HG03565 (cell line): ENCODE measurements around the gene CUL7.
A peak's percentile ranks its signal among the peaks of the same experiment; 100 is the strongest.

Source experiments
- ATAC-seq: cut with Tn5 transposase; IDR thresholded peaks from one replicate; pipeline ENCODE4 v1.9.1; 2021; ENCODE audit warnings: mild to moderate bottlenecking, moderate library complexity; ENCODE audit not compliant: unreplicated experiment

The CUL7 gene

DNA sequence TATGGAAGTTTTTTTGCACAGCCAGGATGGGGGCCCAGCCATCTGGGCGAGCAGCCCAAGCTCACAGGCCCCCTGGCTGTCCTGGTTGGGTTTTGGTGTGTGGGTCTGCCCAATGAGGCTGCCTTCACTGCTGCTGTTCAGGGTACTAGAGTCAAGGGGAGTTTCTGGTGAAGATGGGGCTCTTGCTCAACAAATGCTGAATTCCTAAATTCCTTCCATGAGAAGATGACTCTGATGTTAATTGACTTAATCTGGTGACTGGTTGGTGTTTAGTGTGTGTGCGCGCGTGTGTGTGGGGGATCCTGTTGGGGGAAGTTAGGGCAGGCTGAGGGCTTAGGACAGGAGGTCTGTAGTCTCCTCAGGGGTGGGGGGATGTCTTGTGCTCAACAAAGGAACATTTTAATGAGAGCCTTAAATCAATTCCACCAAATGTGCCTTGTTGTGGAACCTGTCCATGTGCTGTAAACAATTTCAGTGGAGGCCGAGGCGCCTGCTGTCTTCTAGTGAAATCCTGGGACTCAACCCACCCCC lies 24.4 kb upstream of the CUL7 start:
- ATAC-seq: no peak

DNA sequence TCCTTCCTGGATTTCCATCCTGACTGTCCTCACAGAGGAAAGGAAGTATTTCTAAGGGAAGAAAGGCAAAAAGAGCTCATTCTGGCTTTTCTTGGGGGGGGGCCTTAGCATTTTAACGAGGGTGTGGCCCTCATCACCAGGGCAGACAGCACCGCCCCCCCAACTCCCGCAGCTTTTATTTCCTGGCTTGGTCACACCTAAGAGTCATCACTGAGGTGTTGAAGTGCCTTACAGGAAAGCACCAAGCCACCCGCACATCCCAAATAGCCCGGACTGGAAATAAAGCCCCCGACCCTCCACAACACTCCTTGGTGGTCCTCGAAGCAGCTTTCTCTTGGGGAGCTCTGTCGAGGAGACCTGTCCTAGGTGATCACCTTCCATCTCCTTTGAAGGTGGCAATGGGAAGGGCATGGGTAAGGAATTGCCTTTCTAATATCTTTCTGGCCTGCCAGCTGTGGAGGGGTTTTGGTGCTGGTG lies 23.7 kb upstream of the CUL7 start:
- ATAC-seq: no peak

DNA sequence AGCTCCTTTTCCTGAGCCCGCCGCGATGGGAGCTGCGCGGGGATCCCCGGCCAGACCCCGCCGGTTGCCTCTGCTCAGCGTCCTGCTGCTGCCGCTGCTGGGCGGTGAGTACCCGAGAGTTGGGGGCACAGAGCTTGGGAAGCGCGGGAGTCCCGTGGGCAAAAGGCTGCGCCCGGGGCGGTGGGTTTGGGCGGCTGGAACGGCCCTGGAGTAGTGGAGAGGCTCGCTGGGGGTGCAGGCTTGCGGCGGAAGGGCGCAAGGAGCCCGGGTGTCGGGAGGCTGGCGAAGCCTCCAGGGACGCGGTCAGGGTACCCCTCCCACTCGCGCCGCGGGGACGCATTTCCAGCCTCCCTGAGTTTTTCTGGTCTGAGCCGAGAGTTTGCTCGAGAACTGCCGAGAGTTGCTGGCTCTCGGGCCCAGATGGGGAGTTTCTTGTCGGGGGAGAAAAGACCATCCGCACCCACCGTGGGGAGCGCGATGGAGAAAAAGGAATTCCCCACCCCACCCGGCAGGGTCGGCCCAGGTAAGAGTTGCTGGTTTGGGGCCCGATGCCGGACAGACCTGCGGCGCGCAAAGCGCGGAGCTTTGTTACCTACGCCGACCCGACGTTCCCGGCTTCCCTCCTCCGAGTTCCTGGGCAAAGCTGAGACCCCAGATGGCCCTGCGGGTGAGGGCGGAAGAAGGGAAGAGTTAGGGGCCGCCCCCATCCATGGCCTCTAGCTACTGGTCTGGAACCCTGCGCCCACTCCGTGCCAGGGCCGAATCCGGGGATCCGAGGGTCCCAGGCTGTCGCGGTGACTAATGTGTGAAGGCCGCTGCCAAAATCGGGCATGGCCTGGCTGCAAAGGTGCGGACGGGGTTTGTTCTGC lies 23.0 kb upstream of the CUL7 start:
- no peak for ATAC-seq

DNA sequence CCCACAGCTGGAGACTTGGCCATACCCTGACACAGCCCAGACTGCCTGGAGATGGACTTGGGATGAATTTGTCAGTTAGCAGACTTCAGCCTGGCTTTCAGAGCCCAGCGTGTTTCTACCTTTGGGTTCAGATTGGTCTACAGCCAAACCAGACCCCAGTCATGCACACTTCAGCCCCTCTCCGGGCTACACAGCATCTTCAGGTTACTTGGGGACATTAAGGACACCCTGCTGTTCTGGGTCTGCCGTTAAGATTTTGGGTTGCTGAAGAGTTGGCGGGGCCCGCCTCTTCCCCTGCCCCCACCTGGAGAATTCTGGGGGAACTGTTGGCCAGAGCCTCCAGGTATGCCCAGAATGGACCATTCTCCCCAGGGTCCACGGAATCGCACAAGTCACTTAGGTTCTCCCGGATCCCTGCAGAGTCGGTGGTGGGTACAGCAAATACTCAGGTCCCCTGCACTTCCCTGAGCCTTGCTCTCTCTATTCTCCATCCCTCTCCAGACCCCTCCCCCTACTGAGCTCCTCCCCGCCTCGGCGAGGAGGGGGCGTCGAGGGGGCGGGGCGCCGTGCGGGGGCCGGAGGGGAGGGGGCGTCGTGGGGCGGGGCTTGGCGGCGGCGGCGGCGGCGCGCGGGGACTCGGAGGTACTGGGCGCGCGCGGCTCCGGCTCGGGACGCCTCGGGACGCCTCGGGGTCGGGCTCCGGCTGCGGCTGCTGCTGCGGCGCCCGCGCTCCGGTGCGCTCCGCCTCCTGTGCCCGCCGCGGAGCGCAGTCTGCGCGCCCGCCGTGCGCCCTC lies 22.2 kb upstream of the CUL7 start, which contains the start of gene PTK7:
TSS of gene PTK7 (plus strand) at position 645 of the 794 bp plus-strand sequence. CDS start 175 bp downstream, outside the sequence.
- ATAC-seq: no peak

DNA sequence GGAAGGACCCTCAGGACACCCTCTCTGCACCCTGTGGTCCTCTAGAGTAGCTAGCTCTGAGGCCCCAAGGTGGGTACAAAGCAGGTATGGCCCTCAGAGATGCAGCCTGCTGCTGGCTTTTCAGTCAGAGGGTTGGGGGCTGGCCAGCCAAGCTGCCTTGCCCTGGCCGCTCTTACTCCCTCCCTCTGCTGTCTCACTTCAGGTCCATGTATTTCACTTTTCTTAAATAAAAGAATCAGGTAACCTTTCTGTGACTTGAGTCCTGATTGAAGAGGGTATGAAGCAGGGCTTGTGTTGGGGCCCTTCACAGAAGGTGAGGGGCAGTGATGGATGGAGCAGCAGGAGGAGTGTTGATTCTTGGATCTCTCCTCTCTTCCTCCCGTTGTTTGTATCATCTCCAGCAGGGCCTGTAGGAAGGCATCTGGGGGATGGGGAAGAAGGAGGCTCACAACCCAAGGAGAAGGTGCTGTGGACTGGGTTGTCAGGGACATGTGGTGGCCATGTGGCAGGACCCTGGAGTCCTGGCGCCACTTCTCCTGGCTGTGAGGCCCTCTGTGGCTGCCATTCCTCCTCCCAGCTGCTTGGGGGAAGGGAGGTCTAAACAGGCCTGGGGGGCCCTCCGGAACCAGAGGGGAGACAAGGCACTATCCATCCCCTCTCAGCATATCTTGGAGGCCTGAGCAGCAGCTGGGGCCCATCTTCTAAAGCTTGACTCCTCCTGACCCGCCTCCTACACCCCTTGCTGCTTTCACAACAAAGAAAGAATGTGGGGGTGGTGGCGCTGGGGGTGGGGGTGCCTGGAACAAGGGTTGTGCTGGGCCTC lies 21.4 kb upstream of the CUL7 start:
- no peak for ATAC-seq

DNA sequence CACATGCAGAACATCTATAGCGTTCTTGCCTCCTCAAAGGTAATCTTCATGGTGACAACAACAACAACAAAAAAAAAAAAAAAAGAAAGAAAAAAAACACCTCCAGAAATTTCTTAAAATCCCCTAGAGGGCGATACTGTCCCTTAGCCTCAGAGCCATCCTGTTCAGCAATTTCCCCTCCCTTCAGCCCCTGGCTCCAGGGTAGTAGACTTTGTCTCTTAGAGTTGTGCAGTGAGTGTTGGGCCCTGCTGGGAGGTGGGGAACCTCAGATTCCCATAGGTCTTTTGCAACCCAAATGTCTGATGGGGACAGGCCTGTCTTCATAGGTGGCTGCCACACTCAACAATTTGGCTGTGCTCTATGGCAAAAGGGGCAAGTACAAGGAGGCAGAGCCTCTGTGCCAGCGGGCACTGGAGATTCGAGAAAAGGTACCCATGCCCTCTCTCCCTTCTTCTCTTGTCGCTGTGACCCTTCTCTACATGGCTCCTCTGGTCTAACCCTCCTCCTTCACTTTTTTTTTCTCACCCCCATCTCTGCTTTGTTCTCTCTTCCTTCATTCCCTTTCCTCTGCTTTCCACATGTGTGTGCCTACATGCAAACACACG lies 16.5 kb upstream of the CUL7 start:
- no peak for ATAC-seq

DNA sequence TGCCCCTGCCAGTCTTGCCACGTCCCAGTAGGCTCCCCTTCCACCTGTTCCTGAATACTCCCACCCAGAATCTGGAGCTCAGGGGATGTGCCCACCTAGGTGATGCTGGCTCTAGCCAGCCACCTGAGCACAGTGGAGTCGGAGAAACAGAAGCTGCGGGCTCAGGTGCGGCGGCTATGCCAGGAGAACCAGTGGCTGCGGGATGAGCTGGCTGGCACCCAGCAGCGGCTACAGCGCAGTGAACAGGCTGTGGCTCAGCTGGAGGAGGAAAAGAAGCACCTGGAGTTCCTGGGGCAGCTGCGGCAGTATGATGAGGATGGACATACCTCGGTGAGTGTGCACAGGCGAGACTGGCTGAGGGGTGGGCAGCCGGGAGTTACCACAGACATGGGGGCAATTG lies 9.2 kb upstream of the CUL7 start:
- no peak for ATAC-seq

DNA sequence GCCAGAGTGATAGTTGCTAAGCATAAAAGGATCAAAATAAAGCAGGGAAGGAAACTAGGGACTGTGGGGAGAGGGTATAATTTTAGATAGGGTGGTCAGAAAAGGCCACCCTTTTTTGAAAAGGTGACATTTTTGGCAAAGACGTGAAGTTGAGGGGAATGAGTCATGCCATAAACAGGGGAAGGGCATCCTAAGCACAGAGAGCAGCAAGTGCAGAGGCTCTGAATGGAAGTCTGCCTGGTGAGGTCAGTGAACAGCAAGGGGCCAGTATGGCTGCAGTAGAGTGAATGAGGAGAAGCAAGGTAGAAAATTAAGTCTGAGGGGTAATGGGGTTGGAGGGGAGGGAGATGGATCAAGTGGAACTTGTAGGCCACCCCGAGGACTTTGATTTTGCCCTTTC lies 8.2 kb upstream of the CUL7 start:
- no peak for ATAC-seq

DNA sequence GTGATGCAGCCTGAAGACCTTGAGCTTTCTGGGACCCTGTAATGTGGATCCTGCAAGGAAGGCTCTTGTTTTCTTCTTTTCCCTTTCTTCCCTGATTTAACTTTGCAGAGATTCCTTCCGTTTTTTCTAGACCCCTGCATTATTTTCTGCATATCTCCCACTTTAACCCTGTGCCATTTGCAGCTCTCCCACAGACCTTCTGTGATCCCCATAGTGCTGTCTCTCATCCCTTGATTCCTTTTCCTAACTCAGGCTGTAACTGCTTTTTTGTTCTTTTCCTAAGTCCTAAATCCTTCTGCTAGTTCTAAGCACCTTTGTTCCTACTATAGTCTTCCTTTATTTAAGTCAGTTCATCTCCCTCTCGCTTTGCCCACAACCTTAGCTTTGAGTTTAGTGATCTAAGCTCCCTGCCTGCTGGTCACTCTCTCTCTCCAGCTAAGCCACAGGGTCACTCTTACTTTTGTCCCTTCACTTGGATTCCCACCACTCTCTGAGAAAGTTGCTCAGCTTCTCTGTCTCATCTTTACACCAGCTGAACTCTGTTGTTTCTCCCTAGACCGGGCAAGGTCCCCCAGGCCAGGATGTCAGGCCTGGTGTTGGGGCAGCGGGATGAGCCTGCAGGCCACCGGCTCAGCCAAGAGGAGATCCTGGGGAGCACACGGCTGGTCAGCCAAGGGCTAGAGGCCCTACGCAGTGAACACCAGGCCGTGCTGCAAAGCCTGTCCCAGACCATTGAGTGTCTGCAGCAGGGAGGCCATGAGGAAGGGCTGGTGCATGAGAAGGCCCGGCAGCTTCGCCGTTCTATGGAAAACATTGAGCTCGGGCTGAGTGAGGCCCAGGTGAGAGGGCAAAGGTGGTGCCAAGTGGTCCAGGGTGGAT lies 7.3 kb upstream of the CUL7 start:
- no peak for ATAC-seq

DNA sequence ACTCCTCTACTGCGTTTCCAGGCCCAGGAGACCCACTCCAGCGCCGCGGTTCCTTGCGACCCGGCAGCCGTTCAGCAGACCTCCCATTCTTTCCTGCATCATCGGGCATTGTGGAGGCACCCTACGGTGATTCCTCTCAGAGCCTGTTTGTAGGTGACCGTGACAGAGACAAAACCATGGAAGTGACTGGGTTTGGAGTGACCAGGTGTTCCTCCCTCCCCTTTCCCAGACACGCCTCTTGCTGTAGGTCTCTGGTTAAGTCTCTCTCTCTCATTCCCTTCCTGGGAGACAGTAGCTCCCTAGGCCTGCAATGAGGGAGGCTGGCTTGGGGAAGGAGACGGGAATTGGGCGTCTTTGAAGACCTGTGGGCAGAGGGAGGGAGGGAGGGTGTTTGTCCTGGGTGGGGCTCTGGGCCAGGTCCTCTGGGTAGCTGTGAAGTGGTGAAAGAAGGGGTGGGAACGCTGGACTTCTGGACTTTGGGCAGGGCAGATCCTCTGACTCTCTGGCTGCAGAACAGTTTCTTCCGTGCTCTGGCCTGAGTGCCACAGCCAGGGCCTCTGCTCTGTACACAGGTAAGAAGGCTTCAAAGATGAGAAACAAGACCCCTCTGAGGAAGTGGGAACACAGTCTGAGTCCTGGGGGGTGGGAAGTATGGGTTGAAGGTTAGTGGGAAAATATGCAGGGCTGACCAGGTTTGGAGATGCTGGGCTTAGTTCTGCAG lies 6.5 kb upstream of the CUL7 start:
- ATAC-seq: no peak

DNA sequence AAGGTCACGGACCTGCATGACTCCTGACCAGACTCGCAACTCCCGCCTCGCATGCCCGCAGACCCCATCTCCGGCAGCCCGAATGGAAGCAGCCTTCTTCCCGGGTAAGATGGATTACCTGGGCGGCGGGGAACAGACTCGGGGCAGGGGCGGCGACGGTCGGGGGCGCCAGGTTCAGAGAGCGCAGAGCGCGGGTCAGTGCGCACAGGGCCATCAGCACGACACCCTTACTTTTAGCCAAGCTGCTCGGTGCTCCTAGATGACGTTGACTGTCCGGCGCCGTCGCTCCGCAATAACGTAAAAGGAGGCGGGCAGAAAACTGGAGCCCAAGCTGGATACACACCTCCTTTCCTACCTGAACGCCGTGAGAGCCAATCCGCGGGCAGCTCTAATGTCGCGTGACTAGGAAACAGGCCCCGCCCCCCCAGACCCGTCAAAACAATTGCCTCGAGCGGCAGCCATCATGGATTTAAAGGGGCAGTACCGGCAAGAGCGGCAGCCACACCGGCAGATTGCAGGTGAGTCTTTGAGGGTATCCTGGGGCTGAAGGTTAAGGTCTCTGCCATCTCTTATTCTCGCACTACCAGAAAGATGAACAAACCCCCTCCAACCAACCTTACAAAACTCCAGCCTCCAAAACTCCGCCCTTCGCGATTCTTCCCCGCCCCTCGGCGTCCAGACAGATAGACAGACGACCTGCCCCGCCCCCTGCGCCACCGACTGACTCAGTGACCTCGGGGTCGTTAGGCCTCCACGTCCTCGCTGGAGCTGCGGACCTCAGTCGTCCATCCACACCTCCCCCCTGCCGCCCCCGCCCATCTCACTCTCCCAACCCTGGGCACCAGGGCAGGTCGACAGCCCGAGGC lies 5.8 kb upstream of the CUL7 start, which contains the start of the genes KLC4 and MRPL2:
TSS of gene KLC4 (plus strand) at position 464 of the 866 bp plus-strand sequence. CDS start 1,705 bp downstream, outside the sequence.
TSS of gene MRPL2 (minus strand) at position 267 of the 866 bp plus-strand sequence. CDS start at position 214, 53 bp downstream.
- ATAC-seq: peak; percentile 81

DNA sequence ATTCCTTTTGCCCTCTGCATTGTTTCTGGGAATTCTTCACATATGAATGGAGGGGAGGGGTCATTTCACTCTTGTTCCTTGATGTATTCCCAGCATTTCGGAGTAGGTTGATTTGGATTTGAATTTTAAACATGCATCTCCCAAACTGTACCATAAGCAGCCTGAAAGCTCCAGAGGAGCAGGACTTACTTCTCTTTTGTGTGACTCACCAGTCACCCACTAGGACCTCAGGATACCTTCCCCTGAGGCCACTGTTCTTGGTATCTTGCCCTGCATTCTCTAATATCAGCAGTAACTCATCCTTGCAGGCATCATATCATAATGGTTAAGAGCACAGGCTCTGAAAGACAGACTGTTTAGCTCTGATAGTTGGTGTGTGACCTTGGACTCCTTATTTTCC lies 4.9 kb upstream of the CUL7 start:
- ATAC-seq: no peak

DNA sequence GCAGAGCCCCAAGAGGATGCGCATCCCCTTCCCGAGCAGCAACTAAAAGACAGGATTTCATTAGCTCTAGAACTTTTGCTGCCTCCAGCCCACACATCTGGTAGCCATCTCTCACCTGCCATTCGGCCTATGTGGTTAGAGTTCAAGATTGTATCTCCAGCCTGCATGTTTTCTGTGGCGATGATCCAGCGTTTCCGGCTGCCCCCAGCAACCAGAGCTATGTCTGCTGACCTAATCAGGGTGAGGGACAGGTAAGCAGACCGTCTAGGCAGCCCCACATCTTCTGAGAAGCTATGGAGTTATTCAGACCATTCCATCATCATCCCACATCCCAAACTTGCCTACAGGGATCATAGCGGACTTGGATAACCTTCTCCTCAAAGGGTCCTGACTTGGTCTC lies 2.3 kb upstream of the CUL7 start:
- no peak for ATAC-seq

DNA sequence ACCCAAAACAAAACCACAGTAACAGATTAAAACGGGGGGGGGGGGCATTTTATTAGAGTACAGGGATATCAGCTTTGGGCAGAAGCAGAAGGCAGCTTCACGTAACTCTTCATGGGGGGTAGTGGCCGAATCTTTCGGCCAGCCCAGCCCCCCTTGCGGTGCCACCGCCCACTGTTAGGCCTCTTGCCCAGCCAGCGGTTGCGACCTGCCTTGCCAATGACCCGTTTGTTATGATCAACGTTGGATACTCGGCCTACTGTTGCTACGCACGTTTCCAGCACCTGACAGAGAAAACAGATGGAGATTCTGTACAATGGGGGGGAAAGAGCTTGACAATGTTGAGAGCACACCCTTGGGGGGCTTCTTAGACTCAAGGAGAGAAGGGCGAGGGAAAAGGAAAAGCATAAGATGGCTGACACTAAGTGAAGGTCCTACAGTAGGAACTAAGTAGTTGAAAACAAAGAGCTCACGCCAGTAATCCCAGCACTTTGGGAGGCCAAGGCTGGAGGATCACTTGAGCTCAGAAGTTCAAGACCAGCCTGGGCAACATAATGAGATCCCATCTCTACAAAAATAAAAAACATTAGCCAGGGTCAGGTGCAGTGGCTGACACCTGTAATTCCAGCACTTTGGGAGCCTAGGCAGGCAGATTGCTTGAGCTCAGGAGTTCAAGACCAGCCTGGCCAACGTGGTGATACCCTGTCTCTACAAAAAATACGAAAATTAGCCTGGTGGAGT lies 724 bp upstream of the CUL7 start:
- ATAC-seq: no peak

DNA sequence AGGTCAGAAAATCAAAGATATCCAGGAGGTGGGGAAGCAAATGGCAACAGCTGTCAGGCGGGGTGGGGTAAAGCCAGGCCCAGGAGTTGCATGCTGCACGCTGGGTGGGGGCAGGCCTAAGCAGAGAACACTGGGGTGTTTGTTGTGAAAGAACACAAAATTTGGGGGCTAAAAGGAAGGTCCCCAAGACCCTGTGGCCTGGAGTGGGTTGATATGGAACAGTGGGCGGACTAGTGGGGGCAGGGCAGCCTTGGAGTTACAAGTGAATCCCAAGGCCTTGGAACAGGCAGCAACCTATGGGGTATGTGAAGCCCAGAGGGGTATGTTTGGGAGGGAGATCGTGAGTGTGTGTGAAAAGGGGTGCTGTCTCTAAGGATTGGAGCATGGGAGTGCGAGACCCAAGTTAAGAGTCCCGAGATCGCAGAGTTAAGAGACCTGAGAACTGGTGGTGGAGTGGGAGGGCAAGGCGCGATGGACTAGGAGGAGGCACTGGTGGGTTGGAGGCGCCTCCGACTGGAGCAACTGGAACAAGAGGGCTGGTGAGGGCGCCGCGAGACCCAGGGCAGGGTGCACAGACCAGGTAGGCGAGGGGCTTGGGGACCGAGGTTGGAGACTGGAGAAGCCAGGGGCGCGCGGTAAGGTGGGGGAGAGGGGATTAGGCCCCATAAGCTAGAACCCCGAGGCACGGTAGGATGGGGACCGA lies 658 bp downstream of the CUL7 start:
- ATAC-seq: no peak

DNA sequence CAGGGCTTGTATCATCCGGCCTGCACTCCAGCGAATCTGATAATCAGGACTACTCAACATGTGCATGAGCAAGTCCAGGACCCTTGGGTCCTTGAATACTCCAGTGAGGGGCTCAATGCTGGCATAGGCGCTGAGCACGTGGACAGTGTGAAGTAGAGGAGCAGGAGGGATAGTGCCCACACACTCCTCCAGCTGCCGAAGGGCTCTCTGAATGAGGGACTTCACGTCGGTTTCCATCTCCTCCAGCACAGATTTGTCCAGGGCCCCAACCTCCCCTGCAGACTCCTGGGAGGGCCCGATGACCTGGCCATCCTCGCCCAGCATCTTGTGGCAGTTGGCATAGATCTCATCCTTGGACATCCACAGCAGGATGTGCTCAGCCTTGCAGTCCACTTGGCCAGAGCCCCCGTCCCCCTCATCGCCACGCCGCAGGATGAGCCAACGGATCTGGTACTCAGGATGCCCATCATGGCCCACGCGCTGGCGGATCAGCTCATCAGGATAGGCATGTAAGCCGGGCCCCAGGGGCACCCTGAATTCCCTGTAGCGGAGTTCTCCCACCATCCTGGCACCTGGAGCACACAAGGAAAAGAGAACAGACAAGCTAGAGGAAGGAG lies 1.3 kb downstream of the CUL7 start:
- no peak for ATAC-seq
